Frontal cortex (tissue), 4 donors: ENCODE measurements around the gene FBH1. TPM values are rescaled to one million over a fixed set of nuclear protein-coding genes. Genes with fewer than 3 reads are reported as not detected.
"Not testable (repeated sequence)": the region's sequence is repeated elsewhere in the genome, so short reads cannot be mapped to it uniquely, and the experiment has no call there.

Experiments used
- DNase-seq, 2 donors: peaks; one replicate each; pipeline ENCODE4 v3.0.0; 2012; ENCODE audit warnings: low spot score in 2 of 2
- FAIRE-seq: peaks from 2 replicates; lab custom pipeline; 2012; peaks lifted over from hg19 to GRCh38; lab: Jason Lieb, UNC
- total RNA-seq: library from RNA; depleted of rRNA; stranded (reverse); fragments of >200 nt; gene quantifications from one replicate; pipeline ENCODE4 v1.2.3, GENCODE V29; 2014
- donor health status: control.
- donor health status: control.
- donor health status: control.

FBH1 gene
- total RNA-seq, 1 donor from 2014 or later: 35.1 TPM

GRCh38 chr10:5952731-5953385 is 62.8 kb downstream of the FBH1 start:
- FAIRE-seq (no peak), DNase-seq (no peak)

DNA sequence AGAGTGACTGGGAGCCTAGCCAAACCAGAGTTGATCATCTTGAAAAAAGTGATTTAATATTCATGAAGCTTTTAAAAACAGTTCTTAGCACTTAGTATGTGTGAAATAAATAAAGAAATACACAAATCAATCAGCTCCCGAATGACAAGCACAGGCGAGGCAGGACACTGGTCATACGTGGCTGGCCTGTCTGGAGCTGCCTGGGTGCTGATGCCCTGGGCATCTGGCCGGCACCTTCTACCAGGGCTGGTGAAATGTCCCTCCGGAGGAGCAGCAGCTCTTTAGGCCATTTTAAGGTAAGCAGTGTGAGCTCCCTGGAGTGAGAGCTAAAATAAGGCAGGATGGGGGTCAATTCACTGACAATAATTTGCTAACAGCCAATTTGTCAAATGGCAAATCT is 63.6 kb downstream of the FBH1 start:
- no peak for FAIRE-seq
- DNase-seq: no peak

- DNase-seq: no peak
- no peak for FAIRE-seq
Observed at GRCh38 chr10:5956146-5956936, 66.3 kb downstream of the FBH1 start.

- no peak for FAIRE-seq
- DNase-seq: no peak
Observed at GRCh38 chr10:5958077-5958476, 68.0 kb downstream of the FBH1 start.

DNA sequence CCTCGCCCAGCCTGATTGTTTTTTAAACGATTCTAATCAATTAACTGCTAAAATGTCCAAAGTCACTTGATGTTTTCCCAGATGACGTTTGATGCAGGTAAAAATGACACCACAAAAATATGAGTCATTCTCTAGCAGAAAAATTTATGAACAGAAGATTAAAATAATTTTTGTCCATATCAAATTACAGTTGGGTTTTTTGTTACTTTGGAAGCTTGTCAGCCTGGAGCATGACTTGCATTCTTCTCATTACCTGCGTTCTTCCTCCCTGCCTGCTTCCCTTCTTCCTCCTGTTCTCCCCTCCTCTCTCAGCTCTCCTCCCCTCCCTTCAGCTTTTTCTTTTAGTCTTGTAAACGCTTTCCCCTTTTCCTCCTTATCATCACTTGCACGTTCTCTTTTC is 68.6 kb downstream of the FBH1 start:
- no peak for DNase-seq
- FAIRE-seq: no peak

GRCh38 chr10:5959142-5959541 is 69.1 kb downstream of the FBH1 start:
- DNase-seq (no peak), FAIRE-seq (no peak)

- FAIRE-seq: no peak
Observed at GRCh38 chr10:5959581-5960069, 69.6 kb downstream of the FBH1 start.

DNA sequence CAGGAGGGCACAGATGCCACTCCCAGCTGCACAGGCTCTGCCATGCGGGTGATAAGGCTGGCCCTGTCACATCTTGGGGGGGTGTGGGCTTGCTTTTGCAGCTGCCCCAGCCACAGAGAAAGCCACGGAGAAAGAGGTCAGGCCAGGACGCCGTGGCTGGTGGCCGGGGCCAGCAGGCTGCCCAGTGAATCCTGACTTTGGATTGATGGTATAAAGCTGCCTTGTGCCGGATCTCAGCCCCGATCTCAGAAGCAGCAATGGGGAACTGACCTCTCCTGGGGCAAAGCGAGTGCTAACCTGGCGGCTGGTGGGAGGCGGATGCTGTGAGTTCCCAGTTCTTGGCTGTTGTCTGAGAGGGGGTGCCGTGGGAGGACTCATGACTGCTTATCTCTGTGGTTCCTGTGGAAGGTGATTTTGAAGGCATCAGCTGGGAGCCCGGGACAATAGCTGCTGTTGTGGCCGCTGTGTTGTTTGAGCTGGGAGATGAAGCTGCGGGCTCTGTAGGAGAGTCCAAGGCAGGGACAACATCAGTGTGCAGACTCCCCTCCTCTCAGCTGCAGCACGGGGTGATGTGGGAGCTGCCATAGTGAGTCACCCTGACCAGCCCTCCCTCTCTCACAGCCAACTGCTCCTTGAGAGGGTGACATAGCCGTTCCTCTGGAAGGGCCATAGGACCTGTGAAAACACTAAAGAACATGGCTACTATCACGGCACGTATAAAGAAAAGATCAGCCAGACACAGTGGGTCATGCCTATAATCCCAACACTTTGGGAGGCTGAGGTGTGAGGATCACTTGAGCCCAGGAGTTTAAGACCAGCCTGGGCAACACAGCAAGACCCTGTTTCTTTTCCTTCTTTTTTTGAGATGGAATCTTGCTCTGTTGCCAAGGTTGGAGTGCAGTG is 70.3 kb downstream of the FBH1 start:
- DNase-seq: no peak
- no peak for FAIRE-seq

More at GRCh38 chr10:5959581-5960069, 69.6 kb downstream of the FBH1 start:
- no peak for DNase-seq

DNA sequence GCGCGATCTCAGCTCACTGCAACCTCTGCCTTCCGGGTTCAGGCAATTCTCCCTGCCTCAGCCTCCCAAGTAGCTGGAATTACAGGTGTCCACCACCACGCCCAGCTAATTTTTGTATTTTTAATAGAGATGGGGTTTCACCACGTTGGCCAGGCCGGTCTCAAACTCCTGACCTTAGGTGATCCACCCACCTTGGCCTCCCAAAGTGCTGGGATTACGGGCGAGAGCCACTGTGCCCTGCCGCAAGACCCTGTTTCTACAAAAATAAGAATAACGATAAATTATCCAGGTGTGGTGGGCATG is 70.9 kb downstream of the FBH1 start:
- not testable (repeated sequence) for DNase-seq, FAIRE-seq

DNA sequence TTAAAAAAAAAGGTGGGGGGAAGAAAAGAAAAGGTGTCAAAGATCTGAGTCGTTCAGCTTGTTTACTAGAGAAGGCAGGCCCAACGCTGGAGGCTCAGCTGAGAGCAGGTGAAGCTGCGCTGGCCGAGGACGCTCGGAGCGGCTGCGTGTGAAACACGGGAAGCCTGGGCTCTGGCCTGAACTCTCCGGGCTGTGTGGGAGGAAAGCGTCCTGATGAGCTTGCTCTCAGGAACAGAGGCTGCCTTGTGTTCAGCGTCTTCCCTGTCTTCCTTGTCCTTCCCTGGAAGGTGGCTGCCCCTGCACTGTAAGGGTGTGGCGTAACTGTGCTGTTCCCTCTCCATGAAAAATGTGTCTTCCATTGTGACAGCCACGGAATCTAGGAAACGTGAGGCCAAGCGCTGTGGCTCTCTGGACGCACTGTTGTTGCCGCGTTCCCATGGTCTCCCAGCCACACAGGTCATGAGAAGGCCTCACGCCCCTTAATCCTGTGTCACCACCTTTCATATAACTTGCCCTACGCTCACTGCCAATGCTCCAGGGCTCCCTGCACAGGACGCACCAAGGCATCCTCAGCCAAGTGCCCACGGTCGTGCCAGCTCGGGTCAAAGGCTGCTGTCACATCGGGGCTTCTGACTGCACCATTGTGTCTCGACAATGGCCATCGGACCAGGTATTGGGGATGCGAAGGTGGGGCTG is 71.5 kb downstream of the FBH1 start:
- FAIRE-seq: no peak

DNA sequence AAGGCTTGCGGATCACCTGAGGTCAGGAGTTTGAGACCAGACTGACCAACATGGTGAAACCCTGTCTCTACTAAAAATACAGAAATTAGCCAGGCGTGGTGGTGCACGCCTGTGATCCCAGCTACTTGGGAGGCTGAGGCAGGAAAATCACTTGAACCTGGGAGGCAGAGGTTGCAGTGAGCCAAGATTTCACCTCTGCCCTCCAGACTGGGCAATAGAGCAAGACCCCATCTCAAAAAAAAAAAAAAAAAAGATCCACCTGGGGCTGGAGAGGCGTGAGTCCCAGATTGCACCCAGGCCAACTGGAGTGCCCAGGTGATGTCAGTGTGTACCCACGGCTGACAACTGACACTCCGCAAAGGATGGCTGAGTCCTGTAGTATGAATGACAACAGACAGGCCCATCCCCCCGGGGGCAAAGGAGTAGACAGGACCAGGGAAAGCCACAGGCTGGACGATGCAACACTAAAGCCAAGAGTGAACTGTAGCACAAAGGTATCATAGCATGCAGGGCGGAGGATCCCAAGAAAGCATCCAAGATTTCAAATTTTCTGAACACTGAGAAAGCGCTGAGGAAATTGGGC is 72.4 kb downstream of the FBH1 start:
- not testable (repeated sequence) for FAIRE-seq, DNase-seq

More for the DNA sequence above, 71.5 kb downstream of the FBH1 start:
- no peak for DNase-seq

DNA sequence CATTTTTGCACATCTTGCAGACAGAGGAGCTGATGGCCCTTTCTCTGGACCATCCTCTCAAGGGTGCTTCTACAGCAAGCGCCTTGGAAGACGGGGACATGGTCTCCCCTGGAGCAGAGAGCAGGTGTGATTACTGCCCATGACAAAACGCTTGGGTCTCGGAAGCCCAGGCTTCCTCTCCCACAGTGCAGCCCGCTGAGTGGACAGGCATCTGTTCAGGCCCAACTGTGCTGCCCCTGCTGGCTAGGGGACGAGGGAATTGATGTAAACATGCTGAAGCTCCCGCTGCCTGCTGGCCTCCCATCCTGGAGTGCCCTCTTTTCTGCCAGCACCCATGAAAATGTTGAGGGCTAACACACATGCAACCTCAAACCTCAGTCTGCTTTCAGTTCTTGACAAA is 73.0 kb downstream of the FBH1 start:
- no peak for DNase-seq
- no peak for FAIRE-seq

- DNase-seq (no peak), FAIRE-seq (no peak)
Observed at GRCh38 chr10:5963591-5963990, 73.5 kb downstream of the FBH1 start.

GRCh38 chr10:5964736-5965135 is 74.7 kb downstream of the FBH1 start:
- no peak for DNase-seq
- no peak for FAIRE-seq

DNA sequence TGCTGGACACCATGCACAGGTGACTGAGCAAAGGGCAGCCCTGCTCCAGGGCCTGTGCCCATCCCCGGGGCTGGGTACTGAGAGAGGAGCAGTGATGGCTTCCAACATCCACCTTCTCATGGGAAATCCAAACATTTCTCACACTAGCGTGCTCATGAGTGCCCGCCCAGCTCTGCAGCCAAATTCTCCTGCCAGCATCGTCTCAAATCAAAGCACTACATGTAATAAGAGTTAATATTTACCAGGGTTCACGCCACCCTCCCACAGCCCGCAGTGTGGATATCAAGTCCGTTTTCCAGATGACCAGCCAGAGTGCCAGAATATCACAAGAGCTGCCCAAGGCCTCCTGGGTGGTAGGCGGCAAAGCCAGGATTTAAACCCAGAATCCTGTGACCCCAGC is 75.2 kb downstream of the FBH1 start:
- no peak for FAIRE-seq
- no peak for DNase-seq

DNA sequence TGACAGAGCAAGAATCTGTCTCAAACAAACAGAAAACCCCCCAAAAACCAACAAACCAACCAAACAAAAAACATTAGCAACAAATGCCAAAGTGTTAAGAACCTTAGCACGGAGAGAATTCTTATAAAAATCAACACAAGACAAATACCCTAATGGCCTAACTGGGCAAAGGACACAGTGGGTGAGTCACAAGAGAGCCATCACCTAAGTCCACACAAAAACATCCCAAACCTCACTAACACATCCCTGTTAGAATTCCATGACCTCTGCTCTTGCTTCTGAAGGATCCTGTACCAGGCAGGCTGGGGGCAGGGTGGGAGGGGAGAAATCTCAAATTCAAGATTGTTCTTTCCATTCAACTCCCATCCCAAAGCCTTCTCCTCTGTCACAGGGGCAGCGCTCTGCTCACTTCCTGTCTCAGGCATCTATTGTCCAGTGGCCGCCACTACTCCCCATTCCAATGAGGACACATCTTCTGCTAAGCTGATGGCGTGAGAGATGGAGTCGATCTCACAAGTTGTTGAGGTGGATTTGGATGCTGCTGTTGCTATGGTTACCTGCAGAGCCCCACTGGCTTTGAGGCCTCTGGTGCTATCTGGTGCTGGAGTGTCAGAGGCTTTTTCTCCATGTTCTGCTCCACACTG is 78.1 kb downstream of the FBH1 start:
- no peak for DNase-seq
- no peak for FAIRE-seq

DNA sequence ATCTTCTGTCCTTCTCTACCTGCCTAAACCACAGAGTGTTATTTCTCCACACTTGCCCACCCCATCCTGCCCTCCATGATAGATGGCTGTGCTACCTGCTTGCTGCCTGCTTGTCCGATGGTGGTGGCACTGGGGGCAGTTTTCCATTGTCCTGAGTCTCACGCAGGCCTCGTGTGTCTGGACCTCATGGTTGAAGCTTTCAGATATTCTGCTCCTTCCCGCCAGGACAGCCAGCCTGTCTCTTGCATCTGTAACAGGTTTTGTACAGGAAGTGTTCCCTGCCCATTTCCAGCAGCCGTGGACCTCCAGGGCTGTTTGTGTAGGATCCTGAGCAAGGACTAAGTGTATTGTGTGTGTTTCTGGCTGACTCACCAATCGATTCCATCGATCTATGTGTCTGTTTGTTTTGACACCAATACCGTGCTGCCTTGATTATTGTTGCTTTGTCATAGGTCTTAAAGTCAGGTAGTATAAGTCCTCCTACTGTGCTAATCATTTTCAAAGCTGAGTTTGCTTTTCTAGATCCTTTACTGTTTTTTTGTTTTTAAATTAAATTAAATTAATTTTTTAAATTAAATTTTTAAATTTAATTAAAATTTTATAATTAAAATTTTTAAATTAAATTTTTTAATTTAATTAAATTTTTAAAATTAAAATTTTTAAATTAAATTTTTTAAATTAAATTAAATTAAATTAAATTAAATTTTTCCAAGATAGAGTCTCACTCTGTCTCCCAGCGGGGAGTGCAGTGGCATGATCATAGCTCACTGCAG is 78.8 kb downstream of the FBH1 start:
- DNase-seq (no peak), FAIRE-seq (peak; percentile 80)

- FAIRE-seq (no peak), DNase-seq (no peak)
Observed at GRCh38 chr10:5970066-5970465, 80.0 kb downstream of the FBH1 start.
